KMS-11 (cell line): ENCODE results near the gene POLR2A.

ENCODE experiments used
- H2AFZ ChIP-seq: fragments of 200-600 bp; sonication (generic); 2 replicates; pipeline ENCODE4 v1.6.1; 2016; ENCODE audit warnings: antibody characterized with exemption, mixed run types, low read depth
- H3K27ac ChIP-seq: fragments of 200-600 bp; sonication (generic); 2 replicates; pipeline ENCODE4 v1.6.1; 2016; ENCODE audit warnings: mild to moderate bottlenecking, mixed run types
- H3K27me3 ChIP-seq: fragments of 200-600 bp; sonication (generic); 2 replicates; pipeline ENCODE4 v1.6.1; 2017; ENCODE audit warnings: mild to moderate bottlenecking, low read depth, mixed run types, moderate library complexity; ENCODE audit not compliant: insufficient read depth
- H3K36me3 ChIP-seq: fragments of 200-600 bp; sonication (generic); 2 replicates; pipeline ENCODE4 v1.6.1; 2017; ENCODE audit warnings: mild to moderate bottlenecking, mixed run types; ENCODE audit not compliant: insufficient read depth
- H3K4me1 ChIP-seq: fragments of 200-600 bp; sonication (generic); 2 replicates; pipeline ENCODE4 v1.6.1; 2016; ENCODE audit warnings: mild to moderate bottlenecking, low read depth, mixed run types; ENCODE audit not compliant: poor library complexity, severe bottlenecking
- H3K4me2 ChIP-seq: fragments of 200-600 bp; sonication (generic); 2 replicates; pipeline ENCODE4 v1.7.0; 2016; ENCODE audit warnings: mild to moderate bottlenecking, mixed run types
- H3K4me3 ChIP-seq: fragments of 200-600 bp; sonication (generic); IDR thresholded peaks from 2 replicates; pipeline ENCODE4 v1.6.1; 2017; ENCODE audit warnings: low read depth, low read length, mixed read lengths; ENCODE audit not compliant: insufficient read depth
- H3K79me2 ChIP-seq: fragments of 200-600 bp; sonication (generic); 2 replicates; pipeline ENCODE4 v1.6.1; 2016; ENCODE audit warnings: low read depth, mixed run types; ENCODE audit not compliant: insufficient read depth
- H3K9ac ChIP-seq: fragments of 200-600 bp; sonication (generic); 2 replicates; pipeline ENCODE4 v1.6.1; 2016; ENCODE audit warnings: mild to moderate bottlenecking, mixed run types
- H4K20me1 ChIP-seq: fragments of 200-600 bp; sonication (generic); 2 replicates; pipeline ENCODE4 v1.6.1; 2016; ENCODE audit warnings: mild to moderate bottlenecking, mixed run types; ENCODE audit not compliant: insufficient read depth
- CTCF ChIP-seq: fragments of 200-600 bp; sonication (generic); conservative IDR thresholded peaks from 2 replicates; pipeline ENCODE4 v1.6.1; 2017; ENCODE audit warnings: low read depth, mild to moderate bottlenecking, antibody characterized with exemption, low read length, moderate library complexity, mixed read lengths

The POLR2A gene

GRCh38 chr17:7541074-7541621, 57.0 kb downstream of the POLR2A start:
- H3K27ac ChIP-seq = no peak overlapping the region

GRCh38 chr17:7544911-7545310, 60.7 kb downstream of the POLR2A start:
- Histone ChIP-seq H3K4me2 (no peak overlapping the region), H3K79me2 (no peaks in the 10 kb centered on the region), H3K36me3 (no peaks in the 10 kb centered on the region), H3K4me3 (no peak overlapping the region), H4K20me1 (no peaks in the 10 kb centered on the region), H3K27ac (no peak overlapping the region), H3K27me3 (no peaks in the 10 kb centered on the region), H2AFZ (no peak overlapping the region), H3K9ac (no peak overlapping the region), H3K4me1 (no peaks in the 10 kb centered on the region)
- TF ChIP-seq CTCF = no peak

More at GRCh38 chr17:7541074-7541621, 57.0 kb downstream of the POLR2A start:
- Histone ChIP-seq H3K4me1 (no peaks in the 10 kb centered on the region), H3K36me3 (no peaks in the 10 kb centered on the region), H2AFZ (no peak overlapping the region), H3K27me3 (no peaks in the 10 kb centered on the region), H3K4me3 (no peak overlapping the region), H3K4me2 (no peak overlapping the region), H3K9ac (no peak overlapping the region), H3K79me2 (no peaks in the 10 kb centered on the region), H4K20me1 (no peaks in the 10 kb centered on the region)
- no peak for TF ChIP-seq CTCF

- no peak for TF ChIP-seq CTCF
- Histone ChIP-seq H3K27me3 (no peaks in the 10 kb centered on the region), H3K4me2 (no peak within 1 kb of the TSS), H3K9ac (no peak within 1 kb of the TSS), H3K27ac (no peak within 1 kb of the TSS), H3K36me3 (no peaks in the 10 kb centered on the region), H3K4me3 (no peak within 1 kb of the TSS), H2AFZ (no peak within 1 kb of the TSS; the same call in 1 of the 2 replicates), H4K20me1 (no peaks in the 10 kb centered on the region), H3K4me1 (peaks cover 2% of the 10 kb centered on the region), H3K79me2 (no peaks in the 10 kb centered on the region)
Measured at GRCh38 chr17:7548585-7549400, 64.6 kb downstream of the POLR2A start, which contains the start of gene TNFSF12. TNFSF12 (plus strand) TSS chr17:7549058; CDS start chr17:7549154, 96 bp downstream.
